ENCODE data around the gene NETO2.
"Not testable (repeated sequence)": the region's sequence is repeated elsewhere in the genome, so short reads cannot be mapped to it uniquely, and the experiment has no call there.

Gene NETO2

GRCh38 chr16:47150067-47150466 is 6.3 kb upstream of the NETO2 start:
- Histone ChIP-seq H3K4me3 (ENCODE audit: low read depth, low read length) (no peak overlapping the region), H3K9ac (ENCODE audit: low read length) (no peak overlapping the region), H3K9me3 (ENCODE audit: control insufficient read depth, insufficient read depth, low read depth, low read length) (peaks cover 32% of the 10 kb centered on the region), H3K27ac (ENCODE audit: low read depth, low read length) (no peak overlapping the region), H3K27me3 (ENCODE audit: control insufficient read depth, insufficient read depth, low read length) (peaks cover 13% of the 10 kb centered on the region), H3K4me1 (ENCODE audit: control insufficient read depth, insufficient read depth, low read length) (no peaks in the 10 kb centered on the region), H3K36me3 (ENCODE audit: control insufficient read depth, insufficient read depth, low read length) (peaks cover 13% of the 10 kb centered on the region)

GRCh38 chr16:47144559-47144877 is 773 bp upstream of the NETO2 start:
- peak overlapping the region; percentile 54 for H3K9ac ChIP-seq (ENCODE audit: low read length)
- peak overlapping the region; percentile 52 for H3K4me3 ChIP-seq (ENCODE audit: low read depth, low read length)
- peaks cover 6% of the 10 kb centered on the region; the same call in 1 of the 2 replicates for H3K4me1 ChIP-seq (ENCODE audit: control insufficient read depth, insufficient read depth, low read length)
- H3K9me3 ChIP-seq (ENCODE audit: control insufficient read depth, insufficient read depth, low read depth, low read length) = peaks cover under 1% of the 10 kb centered on the region; the same call in 1 of the 2 replicates
- H3K27me3 ChIP-seq (ENCODE audit: control insufficient read depth, insufficient read depth, low read length) = peaks cover 36% of the 10 kb centered on the region
- no peak overlapping the region for H3K27ac ChIP-seq (ENCODE audit: low read depth, low read length)
- no peaks in the 10 kb centered on the region for H3K36me3 ChIP-seq (ENCODE audit: control insufficient read depth, insufficient read depth, low read length)

- H3K36me3 ChIP-seq (ENCODE audit: control insufficient read depth, insufficient read depth, low read length) = no peaks in the 10 kb centered on the region
- peaks cover 36% of the 10 kb centered on the region for H3K27me3 ChIP-seq (ENCODE audit: control insufficient read depth, insufficient read depth, low read length)
- H3K9me3 ChIP-seq (ENCODE audit: control insufficient read depth, insufficient read depth, low read depth, low read length) = no peaks in the 10 kb centered on the region
- no peak overlapping the region for H3K27ac ChIP-seq (ENCODE audit: low read depth, low read length)
- H3K4me3 ChIP-seq (ENCODE audit: low read depth, low read length) = peak overlapping the region; percentile 76
- H3K9ac ChIP-seq (ENCODE audit: low read length) = peak overlapping the region; percentile 81
- peaks cover 9% of the 10 kb centered on the region; the same call in 1 of the 2 replicates for H3K4me1 ChIP-seq (ENCODE audit: control insufficient read depth, insufficient read depth, low read length)
Observed at GRCh38 chr16:47142821-47143676, 696 bp downstream of the NETO2 start.

- Histone ChIP-seq H3K9me3 (ENCODE audit: control insufficient read depth, insufficient read depth, low read depth, low read length) (no peaks in the 10 kb centered on the region), H3K4me1 (ENCODE audit: control insufficient read depth, insufficient read depth, low read length) (peaks cover 9% of the 10 kb centered on the region; the same call in 1 of the 2 replicates), H3K27ac (ENCODE audit: low read depth, low read length) (no peak overlapping the region), H3K4me3 (ENCODE audit: low read depth, low read length) (peak overlapping the region; percentile 76), H3K36me3 (ENCODE audit: control insufficient read depth, insufficient read depth, low read length) (no peaks in the 10 kb centered on the region), H3K27me3 (ENCODE audit: control insufficient read depth, insufficient read depth, low read length) (peaks cover 36% of the 10 kb centered on the region), H3K9ac (ENCODE audit: low read length) (peak overlapping the region; percentile 81)
Observed at GRCh38 chr16:47142486-47142820, 1.3 kb downstream of the NETO2 start.

GRCh38 chr16:47141773-47142485 is 1.8 kb downstream of the NETO2 start:
- peak overlapping the region; percentile 76 for H3K4me3 ChIP-seq (ENCODE audit: low read depth, low read length)
- H3K27me3 ChIP-seq (ENCODE audit: control insufficient read depth, insufficient read depth, low read length) = peaks cover 36% of the 10 kb centered on the region
- no peaks in the 10 kb centered on the region for H3K36me3 ChIP-seq (ENCODE audit: control insufficient read depth, insufficient read depth, low read length)
- H3K27ac ChIP-seq (ENCODE audit: low read depth, low read length) = no peak overlapping the region
- H3K9me3 ChIP-seq (ENCODE audit: control insufficient read depth, insufficient read depth, low read depth, low read length) = no peaks in the 10 kb centered on the region
- H3K9ac ChIP-seq (ENCODE audit: low read length) = no peak overlapping the region
- peaks cover 9% of the 10 kb centered on the region; the same call in 1 of the 2 replicates for H3K4me1 ChIP-seq (ENCODE audit: control insufficient read depth, insufficient read depth, low read length)

- Histone ChIP-seq H3K27ac (ENCODE audit: low read depth, low read length) (no peak overlapping the region), H3K36me3 (ENCODE audit: control insufficient read depth, insufficient read depth, low read length) (no peaks in the 10 kb centered on the region), H3K27me3 (ENCODE audit: control insufficient read depth, insufficient read depth, low read length) (peaks cover 30% of the 10 kb centered on the region), H3K4me1 (ENCODE audit: control insufficient read depth, insufficient read depth, low read length) (peaks cover 9% of the 10 kb centered on the region; the same call in 1 of the 2 replicates), H3K9me3 (ENCODE audit: control insufficient read depth, insufficient read depth, low read depth, low read length) (no peaks in the 10 kb centered on the region), H3K9ac (ENCODE audit: low read length) (no peak overlapping the region), H3K4me3 (ENCODE audit: low read depth, low read length) (no peak overlapping the region)
Observed at GRCh38 chr16:47140686-47141085, 3.1 kb downstream of the NETO2 start.

GRCh38 chr16:47139561-47140185 is 4.1 kb downstream of the NETO2 start:
- Histone ChIP-seq H3K27ac (ENCODE audit: low read depth, low read length) (no peak overlapping the region), H3K9ac (ENCODE audit: low read length) (no peak overlapping the region), H3K36me3 (ENCODE audit: control insufficient read depth, insufficient read depth, low read length) (no peaks in the 10 kb centered on the region), H3K4me1 (ENCODE audit: control insufficient read depth, insufficient read depth, low read length) (peaks cover 9% of the 10 kb centered on the region; the same call in 1 of the 2 replicates), H3K27me3 (ENCODE audit: control insufficient read depth, insufficient read depth, low read length) (peaks cover 20% of the 10 kb centered on the region), H3K9me3 (ENCODE audit: control insufficient read depth, insufficient read depth, low read depth, low read length) (no peaks in the 10 kb centered on the region), H3K4me3 (ENCODE audit: low read depth, low read length) (no peak overlapping the region)

GRCh38 chr16:47137925-47138324 is 5.8 kb downstream of the NETO2 start:
- H3K36me3 ChIP-seq (ENCODE audit: control insufficient read depth, insufficient read depth, low read length); H3K27ac ChIP-seq (ENCODE audit: low read depth, low read length); H3K9me3 ChIP-seq (ENCODE audit: control insufficient read depth, insufficient read depth, low read depth, low read length); H3K4me3 ChIP-seq (ENCODE audit: low read depth, low read length); H3K9ac ChIP-seq (ENCODE audit: low read length); H3K4me1 ChIP-seq (ENCODE audit: control insufficient read depth, insufficient read depth, low read length): not testable (repeated sequence)
- H3K27me3 ChIP-seq (ENCODE audit: control insufficient read depth, insufficient read depth, low read length) = peaks cover 10% of the 10 kb centered on the region

GRCh38 chr16:47136099-47136842 is 7.5 kb downstream of the NETO2 start:
- H3K36me3 ChIP-seq (ENCODE audit: control insufficient read depth, insufficient read depth, low read length) = peaks cover 3% of the 10 kb centered on the region; the same call in 1 of the 2 replicates
- H3K4me1 ChIP-seq (ENCODE audit: control insufficient read depth, insufficient read depth, low read length) = peaks cover 5% of the 10 kb centered on the region; the same call in 1 of the 2 replicates
- no peak overlapping the region for H3K27ac ChIP-seq (ENCODE audit: low read depth, low read length)
- H3K4me3 ChIP-seq (ENCODE audit: low read depth, low read length) = no peak overlapping the region
- H3K9ac ChIP-seq (ENCODE audit: low read length) = no peak overlapping the region
- no peaks in the 10 kb centered on the region for H3K9me3 ChIP-seq (ENCODE audit: control insufficient read depth, insufficient read depth, low read depth, low read length)
- no peaks in the 10 kb centered on the region for H3K27me3 ChIP-seq (ENCODE audit: control insufficient read depth, insufficient read depth, low read length)

GRCh38 chr16:47134550-47134949 is 9.2 kb downstream of the NETO2 start:
- Histone ChIP-seq H3K9ac (ENCODE audit: low read length) (no peak overlapping the region), H3K9me3 (ENCODE audit: control insufficient read depth, insufficient read depth, low read depth, low read length) (no peaks in the 10 kb centered on the region), H3K36me3 (ENCODE audit: control insufficient read depth, insufficient read depth, low read length) (peaks cover 3% of the 10 kb centered on the region; the same call in 1 of the 2 replicates), H3K4me3 (ENCODE audit: low read depth, low read length) (no peak overlapping the region), H3K27ac (ENCODE audit: low read depth, low read length) (no peak overlapping the region), H3K4me1 (ENCODE audit: control insufficient read depth, insufficient read depth, low read length) (0 out of 2 replicates have a peak, but pooled peaks cover 2% of the 10 kb centered on the region), H3K27me3 (ENCODE audit: control insufficient read depth, insufficient read depth, low read length) (no peaks in the 10 kb centered on the region)

All from HUES6 (cell line).